HG03025 (cell line): ENCODE measurements around the gene LRRC15.

ENCODE experiments used
- ATAC-seq: cut with Tn5 transposase; IDR thresholded peaks from one replicate; pipeline ENCODE4 v1.9.1; 2021; ENCODE audit warnings: mild to moderate bottlenecking, moderate library complexity; ENCODE audit not compliant: unreplicated experiment, low FRiP score

Gene LRRC15

GRCh38 chr3:194306109-194306686 lies 63.3 kb downstream of the LRRC15 start:
- no peak for ATAC-seq

GRCh38 chr3:194305356-194306108 lies 64.0 kb downstream of the LRRC15 start:
- no peak for ATAC-seq
